Dermis microvascular lymphatic vessel endothelial cell (primary cell): Measurements from ENCODE around the gene CD5L. TPM values are rescaled to one million over a fixed set of nuclear protein-coding genes. Genes with fewer than 3 reads are reported as not detected.

Experiments used
- DNase-seq, 2 donors: peaks; one replicate each; pipeline versions ENCODE4 v3.0.0 to v3.0.0-alpha.2; 2010; ENCODE audit warnings: low read depth in 2 of 2
- total RNA-seq: library from RNA; depleted of rRNA; stranded (reverse); fragments of >200 nt; gene quantifications from 2 replicates; pipeline ENCODE4 v1.2.1, GENCODE V29; 2014

CD5L gene
- total RNA-seq, 1 donor from 2014 or later, result not detected

GRCh38 chr1:157813269-157813668, 28.3 kb downstream of the CD5L start:
- DNase-seq, result no peak

DNA sequence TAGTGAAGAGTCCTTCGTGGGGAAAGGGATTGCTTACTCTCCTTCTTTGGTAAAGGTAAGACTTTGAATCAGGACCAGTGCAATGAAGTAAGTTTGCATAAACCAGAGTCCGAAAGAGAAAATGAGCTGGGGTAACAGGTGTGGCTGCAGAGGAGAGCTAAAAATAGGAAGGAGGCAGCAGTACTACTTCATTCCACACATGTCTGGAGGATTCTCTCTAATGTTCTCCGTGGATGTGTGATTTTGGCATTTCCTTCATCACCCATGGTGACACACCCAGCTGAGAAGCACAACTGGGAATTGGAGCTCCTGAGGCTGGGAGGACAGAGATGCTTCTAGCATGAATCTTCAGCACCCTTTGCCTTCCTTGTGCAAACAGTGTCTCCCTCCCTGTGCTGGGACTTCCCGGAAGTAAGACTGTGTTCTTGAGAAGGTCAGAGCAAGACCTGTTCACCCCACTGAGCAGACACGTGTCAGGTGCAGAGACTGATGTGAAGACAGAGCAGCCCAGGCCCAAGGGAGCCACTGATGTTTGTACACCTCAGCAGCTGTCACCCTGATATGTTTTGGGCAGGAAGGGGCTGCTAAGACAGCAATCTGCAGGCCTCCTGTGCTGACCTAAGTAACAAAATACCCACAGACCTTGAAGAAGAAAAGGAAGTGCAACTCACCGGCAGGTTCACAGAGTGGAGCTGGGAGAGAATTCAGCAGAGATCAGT, 35.0 kb downstream of the CD5L start:
- DNase-seq, result no peak

DNA sequence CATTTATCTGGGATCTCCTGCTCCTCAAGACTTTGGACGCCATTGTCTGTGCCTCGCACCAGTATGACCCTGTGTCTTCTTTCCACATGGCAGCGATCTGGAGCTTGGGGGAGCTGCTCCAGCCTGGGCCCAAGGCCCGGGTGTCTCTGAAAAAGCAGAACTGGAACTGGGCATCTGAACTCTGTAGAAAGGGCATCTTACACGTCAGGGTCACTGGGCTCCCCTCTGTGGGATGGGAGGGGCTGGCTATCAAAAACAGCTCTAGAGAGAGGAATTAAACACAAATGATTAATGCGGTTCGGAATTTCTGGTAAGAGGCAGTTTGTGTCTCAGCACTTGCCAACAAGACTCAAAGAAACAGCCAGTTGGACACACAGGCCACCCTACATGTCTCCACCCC, 37.8 kb downstream of the CD5L start:
- no peak for DNase-seq

GRCh38 chr1:157799996-157800395, 41.6 kb downstream of the CD5L start:
- no peak for DNase-seq

- DNase-seq, result no peak
Observed at GRCh38 chr1:157798211-157798610, 43.4 kb downstream of the CD5L start.

DNA sequence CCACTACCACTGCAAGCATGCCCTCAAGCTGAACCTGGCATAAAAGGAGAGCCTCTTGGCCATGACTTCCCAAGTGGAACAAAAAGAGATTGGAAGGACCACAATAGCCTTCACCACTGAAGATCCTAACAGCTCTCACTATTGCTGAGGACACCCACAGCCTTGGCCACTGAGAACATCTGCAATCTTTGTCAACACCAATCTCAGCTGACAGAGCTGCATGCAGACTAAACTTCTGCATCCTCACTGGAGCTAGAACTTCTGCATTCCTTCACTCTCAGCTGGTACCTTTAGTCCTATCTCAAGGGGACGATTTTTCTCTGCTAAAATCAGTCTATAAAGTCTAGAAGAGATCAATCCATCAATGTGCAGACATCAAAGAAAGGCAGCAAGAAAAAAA, 56.4 kb downstream of the CD5L start:
- DNase-seq, result no peak

- DNase-seq, result no peak
Observed at GRCh38 chr1:157784801-157785200, 56.8 kb downstream of the CD5L start.

DNA sequence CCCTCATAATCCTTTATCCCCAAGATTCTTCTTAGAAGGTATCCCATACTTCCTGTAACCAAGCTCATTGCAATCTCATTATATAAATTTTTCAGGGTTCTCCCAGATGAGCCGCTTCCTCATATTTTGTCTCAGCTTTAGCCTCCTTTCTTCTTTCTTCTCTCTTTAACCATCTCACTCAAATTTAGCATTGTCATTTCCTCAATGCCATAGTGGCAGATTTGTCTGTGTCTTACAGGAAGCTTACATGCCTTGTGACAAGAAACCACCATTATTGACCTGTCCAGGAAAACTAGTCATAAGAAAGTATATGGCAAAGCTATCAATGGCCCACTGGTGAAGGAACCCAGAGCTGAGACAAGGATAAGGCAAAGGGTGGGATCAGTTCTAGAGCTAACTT, 58.7 kb downstream of the CD5L start:
- DNase-seq, result no peak

GRCh38 chr1:157781048-157781447, 60.6 kb downstream of the CD5L start:
- DNase-seq, result no peak

Other genes with a start within 250 kb of the CD5L start
- gene FCRL4, start 243.7 kb downstream of the CD5L start, total RNA-seq, result not detected in 2 replicates
- not detected in 2 replicates for gene FCRL3, start 141.0 kb downstream of the CD5L start, total RNA-seq
- gene FCRL2, start 64.7 kb downstream of the CD5L start, total RNA-seq, result not detected in 2 replicates
- gene FCRL1, start 21.7 kb downstream of the CD5L start, total RNA-seq, result not detected in 2 replicates
- 16.2 and 19.8 TPM in 2 replicates for gene KIRREL1, start 151.8 kb upstream of the CD5L start, total RNA-seq